ENCODE data around the gene PES1.
"Not testable (repeated sequence)": the region's sequence is repeated elsewhere in the genome, so short reads cannot be mapped to it uniquely, and the experiment has no call there.

The PES1 gene

DNA sequence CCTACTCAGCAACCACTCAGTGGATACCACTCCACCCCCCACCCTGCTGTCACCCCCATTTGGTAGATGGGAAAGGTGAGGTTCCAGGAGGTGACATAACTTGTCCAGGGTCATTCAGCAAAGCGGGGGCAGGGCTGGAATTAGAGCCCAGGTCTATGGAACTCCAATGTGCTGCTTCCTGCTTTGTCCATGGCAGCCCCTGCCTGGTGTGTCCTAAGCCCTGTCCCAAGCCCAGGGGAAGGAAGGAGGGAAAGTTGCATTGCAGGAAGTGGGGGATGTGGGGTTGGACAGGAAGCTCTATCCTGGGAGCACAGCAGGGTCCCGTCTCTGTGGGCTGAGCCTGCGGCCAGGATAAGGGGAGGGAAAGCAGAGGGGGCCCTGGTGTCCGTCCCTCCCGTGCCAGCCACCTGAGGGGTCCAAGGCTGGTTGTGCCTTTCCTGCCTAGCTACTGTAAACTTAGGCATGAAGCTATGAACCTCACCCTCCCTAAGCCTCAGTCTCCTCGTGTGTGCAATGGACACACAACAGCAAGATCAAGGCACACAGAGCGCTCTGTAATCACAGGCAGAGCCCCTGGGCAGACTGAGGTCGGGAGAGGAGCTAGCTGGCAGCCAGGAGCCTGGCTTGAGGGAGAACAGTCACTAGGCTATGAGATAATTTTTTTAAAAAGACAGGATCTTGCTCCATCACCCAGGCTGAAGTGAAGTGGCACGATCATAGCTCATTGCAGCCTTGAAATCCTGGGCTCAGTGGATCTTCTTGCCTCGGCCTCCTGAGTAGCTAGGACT lies 30.1 kb downstream of the PES1 start:
- DNase-seq (ENCODE audit: low read depth, low spot score) = no peak
- no peak overlapping the region for H3K4me3 ChIP-seq (ENCODE audit: low read length)

DNA sequence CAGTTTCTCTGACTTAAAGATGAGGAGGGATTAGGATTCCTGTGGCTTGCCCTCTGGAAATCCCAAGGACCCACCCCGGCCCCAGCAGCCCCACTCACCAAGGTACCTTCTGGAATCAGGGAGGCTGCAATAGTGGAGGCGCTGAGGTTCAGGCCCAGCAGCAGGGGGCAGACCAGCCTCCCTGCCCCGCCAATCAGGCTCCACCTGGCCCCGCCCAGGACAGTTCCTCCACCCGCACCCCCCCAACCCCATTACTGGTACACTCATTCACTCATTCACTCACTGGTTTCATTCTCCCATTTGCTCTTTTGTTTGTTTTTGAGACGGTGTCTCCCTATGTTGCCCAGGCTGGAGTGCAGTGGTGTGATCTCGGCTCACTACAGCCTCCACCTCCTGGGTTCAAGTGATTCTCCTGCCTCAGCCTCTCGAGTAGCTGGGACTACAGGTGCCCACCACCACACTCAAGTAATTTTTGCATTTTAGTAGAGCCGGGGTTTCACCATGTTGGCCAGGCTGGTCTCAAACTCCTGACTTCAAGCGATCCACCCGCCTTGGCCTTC lies 31.0 kb downstream of the PES1 start:
- not testable (repeated sequence) for H3K4me3 ChIP-seq (ENCODE audit: low read length); DNase-seq (ENCODE audit: low read depth, low spot score)

- DNase-seq (ENCODE audit: low read depth, low spot score) = no peak
- no peak overlapping the region for H3K4me3 ChIP-seq (ENCODE audit: low read length)
Measured at GRCh38 chr22:30559889-30560288, 31.8 kb downstream of the PES1 start.

- no peak for DNase-seq (ENCODE audit: low read depth, low spot score)
- no peak overlapping the region for H3K4me3 ChIP-seq (ENCODE audit: low read length)
Measured at GRCh38 chr22:30557243-30557642, 34.5 kb downstream of the PES1 start.

DNA sequence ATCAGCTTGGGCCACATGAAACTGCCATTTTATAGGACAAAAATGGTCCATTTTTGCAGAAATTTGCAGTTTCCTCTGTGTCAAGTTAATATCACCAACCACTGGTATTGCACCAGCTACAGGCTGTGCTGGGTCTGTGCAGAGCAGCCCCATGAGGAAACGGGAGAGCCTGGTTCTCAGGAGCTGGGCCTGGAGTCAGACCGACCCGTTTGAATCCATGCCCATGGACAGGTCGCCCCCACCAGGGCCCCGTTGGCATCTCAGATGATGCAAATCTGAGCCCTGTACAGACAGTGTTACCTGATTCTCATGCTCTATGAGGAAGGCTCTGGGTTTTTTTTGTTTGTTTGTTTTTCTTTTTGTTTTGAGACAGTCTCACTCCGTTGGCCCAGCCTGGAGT lies 35.3 kb downstream of the PES1 start:
- no peak for DNase-seq (ENCODE audit: low read depth, low spot score)

GRCh38 chr22:30555282-30556210 lies 36.2 kb downstream of the PES1 start:
- H3K4me3 ChIP-seq (ENCODE audit: low read length) = no peak overlapping the region
- no peak for DNase-seq (ENCODE audit: low read depth, low spot score)

More for the DNA sequence above, 35.3 kb downstream of the PES1 start:
- no peak overlapping the region for H3K4me3 ChIP-seq (ENCODE audit: low read length)

- no peak for DNase-seq (ENCODE audit: low read depth, low spot score)
- H3K4me3 ChIP-seq (ENCODE audit: low read length) = no peak overlapping the region
Measured at GRCh38 chr22:30553971-30554370, 37.7 kb downstream of the PES1 start.

GRCh38 chr22:30552719-30553118 lies 39.0 kb downstream of the PES1 start:
- no peak for DNase-seq (ENCODE audit: low read depth, low spot score)
- no peak overlapping the region for H3K4me3 ChIP-seq (ENCODE audit: low read length)

DNA sequence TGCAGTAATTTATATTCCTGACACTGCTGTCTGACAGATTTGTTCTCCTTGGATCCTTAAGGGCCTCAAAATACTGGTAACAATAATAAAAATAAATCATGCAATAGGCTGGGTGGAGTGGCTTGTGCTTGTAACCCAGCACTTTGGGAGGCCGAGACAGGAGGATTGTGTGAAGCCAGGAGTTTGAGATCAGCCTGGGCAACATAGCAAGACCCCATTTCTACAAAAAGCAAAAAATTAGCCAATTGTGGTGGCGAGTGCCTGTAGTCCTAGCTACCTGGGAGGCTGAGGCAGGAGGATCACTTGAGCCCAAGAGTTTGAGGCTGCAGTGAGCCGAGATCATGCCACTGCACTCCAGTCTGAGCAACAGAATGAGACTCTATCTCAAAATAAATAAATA lies 39.9 kb downstream of the PES1 start:
- not testable (repeated sequence) for H3K4me3 ChIP-seq (ENCODE audit: low read length); DNase-seq (ENCODE audit: low read depth, low spot score)

- DNase-seq (ENCODE audit: low read depth, low spot score) = no peak
Measured at GRCh38 chr22:30547188-30547587, 44.5 kb downstream of the PES1 start.

DNA sequence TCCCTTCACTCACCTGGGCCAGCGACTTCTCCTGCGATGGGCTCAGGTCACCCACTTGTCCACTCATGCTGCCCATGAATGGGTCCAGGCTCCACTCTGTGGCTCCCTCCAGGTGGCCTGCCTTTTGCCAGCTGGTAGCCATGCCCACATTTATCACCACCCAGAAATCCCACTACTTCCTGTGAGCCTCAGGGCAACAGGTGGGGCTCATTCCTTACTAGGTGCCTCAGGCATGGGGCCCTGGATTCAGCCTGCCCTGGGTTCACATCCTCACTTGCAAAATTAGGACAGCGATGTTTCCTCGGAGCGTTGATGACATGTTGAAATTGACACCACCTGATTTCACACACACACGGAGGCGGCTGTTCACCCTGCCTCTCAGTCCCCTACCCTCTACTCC lies 45.1 kb downstream of the PES1 start, which contains the start of gene SEC14L6:
TSS of gene SEC14L6 (minus strand) at position 126 of the 400 bp plus-strand sequence. CDS start at position 67, 59 bp downstream.
- no peak within 1 kb of the TSS for H3K4me3 ChIP-seq (ENCODE audit: low read length)
- DNase-seq (ENCODE audit: low read depth, low spot score) = no peak

More at GRCh38 chr22:30547188-30547587, 44.5 kb downstream of the PES1 start:
- H3K4me3 ChIP-seq (ENCODE audit: low read length) = no peak overlapping the region

DNA sequence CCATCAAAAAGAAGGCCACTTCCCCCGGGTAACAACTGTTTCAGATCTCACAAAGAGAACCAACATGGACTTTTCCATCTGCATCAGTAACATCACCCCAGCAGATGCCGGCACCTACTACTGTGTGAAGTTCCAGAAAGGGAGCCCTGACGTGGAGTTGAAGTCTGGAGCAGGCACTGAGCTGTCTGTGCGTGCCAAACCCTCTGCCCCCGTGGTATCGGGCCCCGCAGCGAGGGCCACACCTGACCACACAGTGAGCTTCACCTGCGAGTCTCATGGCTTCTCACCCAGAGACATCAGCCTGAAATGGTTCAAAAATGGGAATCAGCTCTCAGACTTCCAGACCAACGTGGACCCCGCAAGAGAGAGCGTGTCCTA lies 48.9 kb downstream of the PES1 start:
- no peak for DNase-seq (ENCODE audit: low read depth, low spot score)
- H3K4me3 ChIP-seq (ENCODE audit: low read length) = no peak overlapping the region

GRCh38 chr22:30541961-30542810 lies 49.5 kb downstream of the PES1 start:
- H3K4me3 ChIP-seq (ENCODE audit: low read length) = no peak overlapping the region
- no peak for DNase-seq (ENCODE audit: low read depth, low spot score)

- DNase-seq (ENCODE audit: low read depth, low spot score); H3K4me3 ChIP-seq (ENCODE audit: low read length): not testable (repeated sequence)
Measured at GRCh38 chr22:30541511-30541910, 50.2 kb downstream of the PES1 start.

DNA sequence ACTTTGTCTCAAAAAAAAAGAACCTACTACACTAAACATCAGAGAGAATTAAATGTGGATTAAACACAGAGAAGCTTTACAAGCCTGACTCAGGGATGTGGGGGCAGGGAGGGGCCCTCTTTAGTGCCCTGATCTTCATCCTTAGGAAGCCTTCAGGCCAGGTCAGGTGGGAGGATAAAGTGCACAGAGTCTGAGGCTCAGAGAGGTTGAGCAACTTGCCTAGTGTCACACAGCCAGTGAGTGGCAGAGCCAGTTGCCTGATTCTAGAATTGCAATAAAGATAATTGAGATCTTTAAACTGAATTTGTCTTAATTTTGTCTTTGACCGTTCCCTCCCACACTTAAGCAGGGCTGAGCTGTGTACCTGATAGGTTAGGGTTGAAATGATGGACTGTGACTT lies 52.3 kb downstream of the PES1 start:
- no peak overlapping the region for H3K4me3 ChIP-seq (ENCODE audit: low read length)
- no peak for DNase-seq (ENCODE audit: low read depth, low spot score)

DNA sequence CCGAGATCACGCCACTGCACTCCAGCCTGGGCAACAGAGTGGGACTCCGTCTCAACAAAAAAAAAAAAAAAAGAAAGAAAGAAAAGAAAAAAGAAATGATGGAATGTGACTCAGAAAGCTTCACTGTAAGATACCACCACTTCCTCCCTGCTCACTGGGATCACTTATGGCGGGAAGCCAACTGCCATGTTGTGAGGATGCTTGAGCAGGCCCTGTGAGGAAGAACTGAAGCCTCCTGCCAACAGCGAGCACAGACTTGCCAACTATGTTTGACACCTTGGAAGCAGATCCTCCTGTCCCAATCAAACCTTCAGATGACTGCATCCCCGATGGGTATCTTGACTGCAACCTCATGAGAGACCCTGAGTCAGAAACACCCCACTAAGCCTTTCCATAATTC lies 53.4 kb downstream of the PES1 start:
- no peak overlapping the region for H3K4me3 ChIP-seq (ENCODE audit: low read length)
- DNase-seq (ENCODE audit: low read depth, low spot score) = no peak

GRCh38 chr22:30537083-30537731 lies 54.5 kb downstream of the PES1 start:
- no peak for DNase-seq (ENCODE audit: low read depth, low spot score)
- H3K4me3 ChIP-seq (ENCODE audit: low read length) = no peak overlapping the region

DNA sequence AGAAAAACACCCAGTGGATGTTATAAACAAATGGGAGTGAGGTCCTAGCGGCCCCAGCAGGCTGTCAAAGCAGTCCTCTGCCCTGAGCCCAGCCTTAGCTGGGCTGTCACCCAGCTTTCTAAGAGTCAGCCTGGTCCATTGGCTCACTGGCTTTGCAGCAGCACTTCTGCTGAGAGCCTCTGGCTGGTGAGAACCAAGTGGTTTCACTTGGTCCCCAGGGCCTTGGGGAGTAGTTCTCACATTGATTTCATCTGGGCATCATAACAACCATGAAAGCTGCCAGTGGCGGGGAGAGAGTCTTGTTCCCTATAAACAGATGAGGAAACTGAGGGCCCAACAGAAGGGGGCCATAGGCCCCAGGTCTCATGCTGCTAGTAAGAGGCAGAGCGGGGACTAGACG lies 56.5 kb downstream of the PES1 start:
- H3K4me3 ChIP-seq (ENCODE audit: low read length) = no peak overlapping the region
- DNase-seq (ENCODE audit: low read depth, low spot score) = no peak
